HG02571 (cell line): Measurements from ENCODE around the gene SMIM20.
A peak's percentile ranks its signal among the peaks of the same experiment; 100 is the strongest.
"Not testable (repeated sequence)": the region's sequence is repeated elsewhere in the genome, so short reads cannot be mapped to it uniquely, and the experiment has no call there.

Experiments used
- ATAC-seq: cut with Tn5 transposase; IDR thresholded peaks from one replicate; pipeline ENCODE4 v1.9.1; 2021; ENCODE audit warnings: mild to moderate bottlenecking, moderate library complexity; ENCODE audit not compliant: unreplicated experiment

SMIM20 gene

DNA sequence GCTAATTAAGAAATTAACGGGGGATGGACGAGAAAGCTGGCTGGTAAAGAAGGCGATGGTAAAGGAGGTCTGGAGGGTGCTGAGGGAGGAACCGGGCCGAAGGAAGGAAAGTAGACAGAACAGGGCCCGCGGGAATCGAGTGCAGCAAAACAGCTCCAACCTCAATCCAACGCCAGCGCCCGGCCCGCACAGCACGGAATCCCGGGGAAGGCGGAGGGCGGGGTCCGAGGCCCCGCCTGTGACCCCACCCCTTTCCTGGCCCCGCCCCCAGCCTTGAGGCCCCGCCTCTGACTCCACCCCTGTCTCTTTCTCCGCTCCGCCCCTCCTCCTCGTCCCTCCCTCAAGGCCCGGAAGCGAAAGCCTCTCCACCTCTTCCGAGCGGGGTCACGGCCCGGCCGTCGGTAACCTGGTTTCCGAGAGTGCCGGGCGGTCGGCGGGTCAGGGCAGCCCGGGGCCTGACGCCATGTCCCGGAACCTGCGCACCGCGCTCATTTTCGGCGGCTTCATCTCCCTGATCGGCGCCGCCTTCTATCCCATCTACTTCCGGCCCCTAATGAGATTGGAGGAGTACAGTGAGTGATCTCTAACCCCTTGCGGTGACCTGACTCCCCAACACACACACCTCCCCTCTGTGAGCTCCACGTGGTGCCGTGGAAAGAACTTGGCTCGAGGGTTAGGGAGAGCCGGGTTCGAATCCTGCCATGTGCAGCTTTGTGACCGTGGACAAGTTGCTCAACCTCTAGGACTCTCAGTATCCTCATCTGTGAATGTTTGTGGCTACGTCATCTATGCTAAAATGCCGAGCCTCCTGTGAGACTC lies at the start of gene SMIM20:
TSS of gene SMIM20 (plus strand) at position 370 of the 819 bp plus-strand sequence. CDS start at position 464, 94 bp downstream.
- ATAC-seq = peak; percentile 93

DNA sequence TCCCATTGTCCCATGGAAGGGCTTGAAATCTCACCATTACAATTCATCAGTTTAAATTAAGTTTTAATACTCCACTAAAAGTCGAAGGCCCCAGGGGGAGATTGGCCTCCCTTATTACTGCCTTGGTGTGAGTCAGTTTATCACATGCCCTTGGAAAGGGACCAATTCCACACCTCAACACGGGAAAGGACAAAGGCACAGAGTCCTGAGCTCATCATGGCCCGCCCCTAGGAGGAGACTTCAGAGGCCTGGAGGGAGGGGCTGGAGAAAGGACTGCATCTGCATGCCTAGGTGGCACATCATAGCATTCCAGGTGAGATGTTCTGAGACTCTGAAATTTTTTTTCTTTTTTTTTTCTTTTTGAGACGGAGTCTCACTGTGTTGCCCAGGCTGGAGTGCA lies 48.4 kb upstream of the SMIM20 start:
- no peak for ATAC-seq

DNA sequence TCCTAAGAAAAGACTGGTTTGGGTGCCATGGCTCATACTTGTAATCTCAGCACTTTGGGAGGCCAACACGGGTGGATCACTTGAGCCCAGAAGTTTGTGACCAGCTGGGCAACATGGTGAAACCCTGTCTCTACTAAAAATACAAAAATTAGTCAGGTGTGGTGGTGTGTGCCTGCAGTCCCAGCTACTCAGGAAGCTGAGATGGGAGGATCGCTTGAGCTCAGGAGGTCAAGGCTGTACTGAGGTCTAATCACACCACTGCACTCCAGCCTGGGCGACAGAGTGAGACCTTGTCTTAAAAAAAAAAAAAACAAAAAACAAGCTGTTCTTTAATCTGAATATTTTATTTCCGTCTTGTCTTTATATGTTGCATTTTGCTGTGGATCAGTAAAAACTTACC lies 47.6 kb upstream of the SMIM20 start:
- not testable (repeated sequence) for ATAC-seq

DNA sequence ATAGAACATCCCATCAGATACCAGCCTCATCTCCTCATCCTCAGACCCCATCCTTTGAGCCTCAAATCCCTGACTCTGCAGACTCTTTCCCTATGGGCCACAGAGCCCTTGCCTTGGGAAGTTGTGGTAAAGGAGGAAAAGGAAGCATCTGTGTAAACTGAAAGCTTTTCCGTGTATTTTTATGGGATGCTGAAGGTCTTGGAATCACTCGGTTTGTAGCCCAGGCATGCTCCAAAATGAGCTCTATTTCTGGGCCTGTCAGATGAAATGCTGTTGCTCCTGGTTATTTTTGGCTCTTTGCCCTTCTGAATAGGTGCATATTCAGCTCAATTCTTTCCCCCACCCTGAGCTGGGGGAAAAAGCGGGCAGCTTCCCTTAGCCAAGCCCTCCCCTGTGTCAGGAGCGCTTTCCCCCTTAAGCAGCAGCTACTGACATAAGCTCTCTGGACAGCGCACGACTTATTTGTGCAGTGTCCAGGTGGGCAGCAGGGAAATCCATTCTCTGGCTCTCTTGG lies 46.2 kb upstream of the SMIM20 start:
- ATAC-seq = no peak

DNA sequence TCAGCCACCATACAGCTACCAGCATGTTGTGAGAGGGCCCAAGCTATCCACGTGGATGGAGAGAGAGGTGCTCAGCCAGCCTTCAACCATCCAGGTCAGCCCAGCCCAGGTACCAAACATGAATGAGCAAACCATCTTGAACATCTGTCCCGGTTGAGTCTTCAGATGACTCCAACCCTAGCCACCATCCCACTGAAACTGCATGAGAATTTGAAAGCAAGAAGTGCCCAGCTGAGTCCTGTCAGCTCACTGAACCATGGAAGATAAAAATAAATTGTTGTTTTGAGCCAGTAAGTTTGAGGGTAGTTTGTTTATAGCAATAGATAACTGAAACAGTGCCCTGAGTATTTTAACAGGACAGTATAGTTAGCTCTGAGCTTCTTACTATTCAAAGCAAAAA lies 43.9 kb upstream of the SMIM20 start:
- ATAC-seq = peak; percentile 56

DNA sequence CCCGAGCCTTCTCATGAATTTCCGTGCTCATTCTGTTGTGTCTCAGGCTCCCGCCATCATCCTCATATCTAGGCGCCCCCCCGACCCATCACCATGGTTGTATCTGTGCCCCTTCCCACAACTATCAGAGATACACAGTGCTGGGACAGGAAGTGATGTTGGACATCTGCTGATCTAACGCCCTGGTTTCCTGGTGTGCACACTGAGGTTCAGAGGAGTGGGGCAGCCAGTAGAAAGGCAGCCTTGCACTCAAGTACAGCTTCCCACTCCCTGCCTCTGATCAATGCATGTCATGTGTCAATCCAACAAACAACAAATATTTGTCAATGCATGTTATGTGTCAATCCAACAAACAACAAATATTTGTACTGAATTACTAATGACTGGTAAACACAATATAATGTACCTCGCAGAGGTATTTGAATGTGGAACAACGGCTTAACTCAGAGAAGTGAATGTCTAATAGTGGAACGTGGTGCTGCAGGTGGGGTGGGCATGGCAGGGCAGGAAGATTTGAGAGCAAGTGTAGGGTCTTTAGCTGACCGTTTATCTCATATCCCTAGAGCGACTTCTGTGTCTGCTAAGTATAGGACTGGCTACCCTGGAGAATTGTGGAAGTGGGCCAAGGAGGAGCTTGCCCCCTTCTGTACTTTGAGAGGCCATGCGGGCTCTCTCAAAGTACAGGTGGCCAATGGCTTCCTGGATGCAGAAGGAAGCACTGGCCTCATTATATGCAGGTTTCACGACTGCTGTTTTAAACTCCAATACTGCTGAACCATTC lies 41.0 kb upstream of the SMIM20 start:
- no peak for ATAC-seq

DNA sequence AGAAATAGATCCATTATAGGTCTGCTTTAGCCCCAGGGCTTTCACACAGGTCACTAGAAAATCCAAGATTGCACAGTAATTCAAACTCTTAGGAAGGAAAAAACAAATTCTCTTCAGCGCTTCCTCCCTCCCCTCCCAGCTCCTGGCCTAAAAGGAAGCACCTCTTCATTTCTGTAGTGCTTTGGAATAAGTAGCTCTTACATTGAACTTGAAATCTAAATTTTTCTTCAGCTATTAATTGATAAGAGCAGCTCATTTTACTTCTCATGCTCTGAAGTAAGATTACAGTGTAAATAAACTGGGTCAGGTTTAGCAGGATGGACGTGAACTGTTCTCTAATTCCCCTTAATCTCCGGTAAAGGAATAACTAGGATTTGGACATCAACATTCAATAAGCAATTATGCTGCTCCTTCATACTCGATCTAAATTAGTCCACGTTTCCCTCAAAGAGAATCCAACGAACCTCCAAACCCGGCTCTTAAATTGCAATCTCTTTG lies 40.3 kb upstream of the SMIM20 start:
- ATAC-seq = no peak

DNA sequence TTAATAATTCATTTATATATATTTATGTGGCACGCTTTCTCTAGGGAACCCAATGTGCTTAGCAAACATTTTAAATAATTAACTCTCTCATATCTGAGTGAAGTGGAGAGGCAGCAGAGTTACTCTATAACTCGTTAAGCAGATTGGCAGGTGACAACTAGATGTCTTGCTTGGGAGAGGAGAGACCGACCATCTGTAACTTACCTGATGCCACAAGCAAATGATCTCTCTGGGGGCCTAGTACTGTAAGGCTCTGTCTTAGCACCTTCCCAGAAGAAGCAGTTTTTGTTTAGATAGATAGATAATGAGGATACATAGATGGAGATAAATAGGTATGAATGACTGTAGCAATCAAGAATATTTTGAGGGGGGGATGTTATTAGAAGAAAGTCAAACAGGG lies 39.4 kb upstream of the SMIM20 start:
- no peak for ATAC-seq

DNA sequence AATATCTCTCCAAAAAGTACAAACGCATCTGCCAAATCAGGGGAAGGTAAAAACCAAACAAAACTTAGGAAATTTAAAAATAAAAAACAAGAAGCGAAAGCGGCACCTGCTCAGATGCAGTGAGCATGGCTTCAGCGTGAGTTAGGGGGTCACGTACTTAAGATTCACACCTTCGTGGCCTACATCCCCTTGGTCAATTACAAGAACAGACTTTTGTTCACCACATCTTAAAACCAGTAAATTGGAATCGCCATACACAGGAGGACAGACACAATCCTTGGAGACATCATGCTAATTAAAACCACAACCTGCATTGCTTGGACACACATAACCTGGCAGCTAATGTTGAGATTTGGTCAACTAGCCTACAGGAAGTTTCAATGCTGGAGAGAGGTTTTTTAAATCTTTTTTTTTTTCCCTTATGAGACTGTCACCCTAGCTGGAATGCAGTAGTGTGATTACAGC lies 38.7 kb upstream of the SMIM20 start:
- no peak for ATAC-seq

DNA sequence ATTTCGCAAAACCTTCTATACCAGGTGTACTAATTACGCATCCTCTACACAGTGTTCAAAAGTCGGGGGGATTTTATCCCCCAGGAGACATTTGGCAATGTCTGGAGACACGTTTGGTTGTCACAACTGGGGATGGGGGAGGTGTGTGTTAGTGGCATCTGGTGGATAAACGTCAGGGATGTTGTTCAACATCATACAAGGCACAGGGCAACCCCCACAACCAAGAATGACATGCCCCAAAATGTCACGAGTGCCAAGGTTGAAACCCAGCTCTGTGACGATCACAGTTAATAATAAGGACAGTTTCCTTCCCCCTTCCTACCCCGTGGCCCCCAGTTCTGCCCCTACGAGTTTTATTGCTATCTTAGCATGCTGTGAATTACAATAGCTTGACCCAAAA lies 35.3 kb upstream of the SMIM20 start:
- no peak for ATAC-seq

DNA sequence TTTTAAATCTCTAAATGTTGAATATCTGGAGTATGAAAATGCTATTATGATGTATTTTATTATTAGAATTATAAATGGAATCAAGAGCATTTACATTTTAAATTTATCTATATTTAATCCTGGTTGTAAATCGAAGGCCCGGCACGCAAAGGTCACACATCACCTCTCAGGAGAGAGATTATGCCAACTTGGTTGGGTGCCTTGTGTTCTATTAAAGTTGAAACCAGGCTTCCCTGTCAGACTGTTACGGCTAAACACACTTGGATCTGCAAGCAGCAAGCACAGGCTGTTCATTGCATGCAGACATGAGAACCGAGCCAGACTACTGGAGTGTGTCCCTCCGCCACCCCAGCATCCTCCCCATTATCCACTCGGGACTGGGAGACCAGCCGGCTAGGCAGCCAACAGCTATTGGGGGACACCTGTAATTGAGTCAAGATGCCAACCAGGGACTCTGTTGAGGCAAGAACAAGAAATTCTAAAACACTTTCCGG lies 34.9 kb upstream of the SMIM20 start:
- no peak for ATAC-seq

DNA sequence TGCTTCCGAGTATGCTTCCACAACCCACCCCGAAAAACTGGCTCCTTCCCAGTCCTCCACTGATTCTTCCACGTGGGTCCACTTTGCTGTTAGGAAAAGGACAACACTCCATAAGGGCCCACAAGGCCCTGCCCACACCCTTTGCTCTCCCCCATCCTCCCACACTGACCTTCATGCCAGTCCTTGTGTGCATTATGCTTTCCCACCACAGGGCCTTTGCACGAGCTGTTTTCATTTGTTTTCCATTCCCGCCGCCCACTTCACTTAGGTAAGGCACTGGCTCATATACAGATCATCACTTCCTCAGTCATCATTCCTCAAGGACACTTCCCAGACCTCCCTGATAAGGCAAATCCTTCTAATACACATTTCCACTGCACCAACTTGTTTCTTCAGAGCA lies 34.4 kb upstream of the SMIM20 start:
- no peak for ATAC-seq

DNA sequence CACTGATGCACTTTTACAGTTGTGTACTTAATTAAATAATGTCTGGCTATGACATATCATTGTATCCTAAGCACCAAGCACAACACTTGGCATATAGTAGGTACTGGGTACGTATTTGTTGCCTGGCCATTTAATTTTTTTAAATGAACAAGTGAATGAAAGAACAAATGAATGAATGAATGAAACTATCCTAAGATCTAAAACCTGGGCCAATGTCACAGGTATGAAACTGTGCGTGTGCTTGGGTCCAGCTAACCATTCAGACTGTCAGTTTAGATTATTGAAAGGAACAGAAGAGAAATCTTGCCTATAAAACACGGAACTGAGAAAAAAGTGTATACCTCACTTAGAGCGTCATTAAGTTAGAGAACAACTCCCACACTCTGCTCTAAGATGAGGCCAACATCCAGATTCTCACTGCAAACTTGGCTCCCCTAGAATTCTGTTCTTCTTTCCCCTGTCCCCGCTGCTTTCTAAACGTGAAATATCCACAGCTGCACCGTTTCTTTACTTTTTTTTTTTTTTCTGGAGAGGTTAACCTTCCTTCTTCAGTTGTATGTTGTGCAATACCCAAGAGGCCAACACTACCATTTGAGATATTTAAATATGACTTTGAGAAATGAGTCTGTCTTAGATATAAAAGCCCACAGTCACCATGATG lies 33.9 kb upstream of the SMIM20 start:
- peak; percentile 44 for ATAC-seq

DNA sequence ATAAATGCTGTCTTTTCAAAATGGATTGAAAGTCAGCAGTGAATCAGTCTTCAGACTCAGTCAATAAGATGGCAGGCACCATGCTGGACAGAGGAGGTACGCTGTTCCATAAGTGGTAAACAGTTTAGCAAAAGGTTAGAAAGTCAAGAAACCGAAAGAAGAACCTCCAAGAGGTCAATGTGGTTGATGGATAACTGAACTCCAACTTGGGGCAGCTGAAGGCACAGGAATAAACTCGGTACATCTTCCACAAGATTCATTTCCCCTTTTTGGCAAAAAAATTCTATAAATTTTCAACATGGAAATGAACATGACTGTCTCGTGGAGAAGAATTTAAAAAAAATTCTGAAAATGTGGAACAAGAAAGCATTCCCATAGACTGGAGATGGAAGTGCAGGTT lies 32.8 kb upstream of the SMIM20 start:
- ATAC-seq = no peak

DNA sequence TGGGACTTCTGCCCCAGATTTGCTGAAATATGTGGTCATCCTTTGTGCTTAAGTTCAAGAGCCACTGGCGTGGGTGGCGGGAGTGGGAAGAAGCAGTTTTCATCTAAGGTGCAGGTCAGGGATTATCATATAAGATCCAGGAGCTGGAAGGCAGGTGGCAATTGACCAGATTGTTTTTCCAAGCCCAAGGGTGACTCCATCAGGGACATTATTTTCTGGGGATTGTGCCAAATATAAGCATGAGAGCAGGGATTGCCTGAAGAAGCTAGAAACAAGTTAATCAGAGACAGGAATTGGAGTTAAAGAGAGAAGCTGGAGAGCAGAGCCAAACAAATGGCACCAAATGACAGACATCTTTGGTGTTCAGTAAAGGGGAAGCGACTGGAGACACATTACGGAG lies 31.8 kb upstream of the SMIM20 start:
- no peak for ATAC-seq

DNA sequence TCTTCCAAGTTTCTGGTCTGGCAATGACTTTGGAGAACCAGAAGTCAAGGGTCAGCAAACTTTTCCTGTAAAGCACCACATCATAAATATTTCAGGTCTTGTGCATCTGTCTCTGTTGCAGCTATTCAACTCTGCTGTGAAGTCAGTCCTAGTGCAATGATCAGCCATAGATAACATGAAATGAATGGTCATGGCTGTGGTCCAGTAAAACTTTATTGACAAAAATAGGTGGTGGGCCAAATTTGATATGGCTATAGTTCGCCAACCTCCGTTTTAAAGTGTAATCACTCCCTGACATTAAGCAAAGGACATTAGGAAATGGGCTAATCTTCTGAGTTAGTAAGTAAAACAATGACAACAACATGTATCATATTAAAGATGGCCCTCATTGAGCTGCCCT lies 30.5 kb upstream of the SMIM20 start:
- no peak for ATAC-seq

DNA sequence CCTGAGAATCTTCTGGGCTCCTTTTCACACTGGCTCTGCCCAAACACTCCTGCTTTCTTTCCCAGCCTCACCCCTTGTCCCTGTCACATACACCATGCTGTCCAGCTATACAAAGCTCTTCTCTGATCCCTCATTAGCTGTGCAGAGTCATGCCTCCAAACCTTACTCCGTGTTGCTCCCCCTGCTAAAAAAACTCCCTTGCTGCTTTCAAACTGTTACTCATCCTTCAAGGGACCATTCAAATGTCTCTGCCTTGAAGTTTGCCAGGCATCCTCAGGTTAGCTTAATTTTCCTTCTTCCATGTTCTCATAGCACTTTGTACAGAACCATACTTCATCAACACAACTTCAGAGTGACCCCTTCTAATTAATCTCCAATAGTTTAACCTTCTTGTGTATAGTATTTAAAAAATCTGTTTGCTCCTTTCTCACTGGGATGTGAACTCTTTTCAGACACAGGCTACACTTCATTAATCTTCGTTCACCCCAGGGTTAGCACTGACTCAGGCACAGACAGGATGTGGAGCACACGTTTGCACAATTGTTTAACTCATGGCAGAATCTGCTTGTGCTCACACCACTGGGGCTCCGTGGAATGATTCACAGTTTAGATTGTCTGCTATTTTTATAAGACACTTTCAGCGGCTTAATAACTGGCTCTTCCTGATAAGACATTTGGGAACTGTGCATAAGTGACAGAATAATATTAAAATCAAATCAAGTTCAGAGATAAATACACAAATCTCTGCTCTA lies 29.8 kb upstream of the SMIM20 start:
- ATAC-seq = no peak

DNA sequence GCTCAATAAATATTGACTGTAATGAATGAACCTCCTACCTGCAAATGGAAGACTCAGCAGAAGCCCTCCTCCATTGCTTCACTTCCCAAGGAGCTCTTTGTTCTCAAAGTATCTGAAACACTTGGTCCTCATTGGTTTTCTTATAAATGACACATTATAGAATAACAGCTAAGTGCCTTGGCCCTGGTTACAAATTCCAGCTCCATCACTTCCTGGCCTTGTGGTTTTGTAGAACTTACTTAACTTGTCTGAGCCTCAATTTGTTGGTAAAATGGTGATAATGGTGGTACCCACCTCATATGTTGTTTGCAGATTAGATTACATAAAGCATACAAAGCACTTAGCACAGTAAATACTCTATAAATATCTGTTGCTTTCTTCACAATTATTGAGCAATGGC lies 25.2 kb upstream of the SMIM20 start:
- ATAC-seq = no peak

DNA sequence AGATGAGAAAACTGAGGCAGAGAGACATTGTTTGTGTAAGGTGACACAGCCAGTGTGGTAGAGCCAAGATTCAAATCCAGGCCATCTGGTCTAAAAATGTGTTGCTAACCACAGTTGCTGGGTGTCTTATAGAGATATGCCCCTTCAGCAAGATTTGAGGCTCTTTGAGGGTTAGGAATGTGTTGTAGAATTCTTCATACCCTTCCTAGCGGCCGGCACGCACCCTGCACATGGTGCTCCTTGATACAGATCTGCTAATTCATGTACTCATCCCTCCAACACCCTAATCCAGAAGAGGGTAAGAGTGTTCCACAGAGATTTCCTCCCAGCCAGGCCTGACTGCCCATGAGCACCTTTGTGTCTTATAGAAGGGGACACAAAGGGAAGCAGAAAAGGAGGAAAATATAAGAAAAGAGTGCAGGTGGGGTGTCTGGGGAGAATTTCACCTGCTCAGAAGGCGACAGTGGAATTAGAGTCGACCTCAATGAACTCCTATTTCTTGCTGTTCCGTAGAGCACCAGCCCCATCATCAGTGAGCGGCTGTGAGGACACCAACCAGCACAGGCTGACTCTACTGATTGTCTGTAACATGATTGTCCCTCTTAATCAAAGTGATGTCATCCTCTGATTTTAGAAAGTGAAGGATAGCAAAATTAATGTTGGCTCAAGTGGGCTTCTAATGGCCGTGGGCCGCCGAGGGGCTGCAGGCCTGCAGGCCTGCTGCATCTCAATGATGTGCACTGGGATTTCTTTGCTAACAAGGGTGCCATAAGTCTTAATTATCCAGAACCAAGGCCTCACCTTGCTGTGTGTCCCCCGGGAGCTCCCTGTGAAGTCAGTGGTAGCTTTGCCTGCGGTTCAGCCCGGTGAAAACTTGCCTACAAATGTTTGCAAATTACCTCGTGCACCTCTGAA lies 24.2 kb upstream of the SMIM20 start:
- ATAC-seq = no peak
